ENCODE results near the gene CFAP47.
"Not testable (repeated sequence)": the region's sequence is repeated elsewhere in the genome, so short reads cannot be mapped to it uniquely, and the experiment has no call there.

Gene CFAP47, protein sequence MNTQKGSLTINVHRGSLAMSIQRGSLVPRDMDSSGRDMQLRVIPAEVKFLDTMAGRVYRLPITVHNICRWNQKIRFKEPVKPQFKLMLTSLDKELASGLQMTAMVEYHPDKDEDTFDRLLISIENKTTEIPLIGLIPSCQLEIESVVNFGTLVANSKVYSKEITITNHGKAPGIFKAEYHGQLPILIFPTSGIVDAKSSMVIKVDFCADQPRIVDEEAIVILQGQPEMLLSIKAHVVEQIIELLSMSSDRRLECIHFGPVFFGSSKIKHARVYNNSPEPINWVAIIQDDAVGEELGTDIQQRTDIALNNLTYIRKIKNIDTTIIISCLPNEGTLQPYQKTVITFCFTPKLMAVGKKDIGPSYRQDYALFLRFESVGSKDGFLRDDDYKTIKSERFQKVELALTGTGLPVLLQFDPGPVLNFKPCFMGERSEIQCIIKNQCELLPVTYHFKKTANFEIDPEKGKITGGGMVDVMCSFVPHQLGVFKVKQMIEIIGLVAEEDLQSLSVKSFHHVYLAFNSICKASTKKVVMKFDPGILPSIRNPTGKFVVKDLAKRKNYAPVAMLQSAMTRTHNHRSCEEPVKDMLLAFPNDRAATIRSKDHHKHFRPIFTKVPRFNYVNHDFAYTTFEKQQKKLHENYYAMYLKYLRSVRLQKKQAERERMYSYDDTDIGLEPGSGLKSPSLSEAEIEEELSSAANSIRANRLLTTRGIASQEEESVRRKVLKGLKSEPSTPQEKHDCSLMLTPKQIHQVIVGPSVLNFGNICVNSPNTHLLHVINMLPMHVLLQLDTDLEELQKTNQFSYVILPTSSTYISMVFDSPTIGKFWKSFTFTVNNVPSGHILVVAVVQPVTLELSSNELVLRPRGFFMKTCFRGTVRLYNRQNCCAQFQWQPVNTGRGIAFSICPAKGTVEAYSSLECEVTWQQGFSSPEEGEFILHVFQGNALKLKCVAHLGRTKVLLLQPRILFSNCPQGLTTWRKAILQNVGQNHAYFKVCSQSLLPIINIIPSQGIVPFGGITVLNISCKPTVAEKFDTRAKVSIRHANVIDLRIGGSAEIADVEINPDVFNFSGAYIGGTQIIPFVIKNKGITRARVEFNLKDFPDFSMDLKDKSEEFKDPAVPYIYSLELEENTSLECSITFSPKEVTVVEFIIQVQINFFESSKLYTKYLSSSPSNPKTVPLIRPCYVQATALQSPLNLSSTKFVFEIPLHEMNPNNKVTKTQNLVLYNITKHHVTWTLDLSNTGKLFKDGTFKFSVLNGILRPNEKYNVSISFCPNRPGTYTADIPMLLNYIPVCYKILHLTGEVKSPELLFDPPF (N-terminal part only)

DNA sequence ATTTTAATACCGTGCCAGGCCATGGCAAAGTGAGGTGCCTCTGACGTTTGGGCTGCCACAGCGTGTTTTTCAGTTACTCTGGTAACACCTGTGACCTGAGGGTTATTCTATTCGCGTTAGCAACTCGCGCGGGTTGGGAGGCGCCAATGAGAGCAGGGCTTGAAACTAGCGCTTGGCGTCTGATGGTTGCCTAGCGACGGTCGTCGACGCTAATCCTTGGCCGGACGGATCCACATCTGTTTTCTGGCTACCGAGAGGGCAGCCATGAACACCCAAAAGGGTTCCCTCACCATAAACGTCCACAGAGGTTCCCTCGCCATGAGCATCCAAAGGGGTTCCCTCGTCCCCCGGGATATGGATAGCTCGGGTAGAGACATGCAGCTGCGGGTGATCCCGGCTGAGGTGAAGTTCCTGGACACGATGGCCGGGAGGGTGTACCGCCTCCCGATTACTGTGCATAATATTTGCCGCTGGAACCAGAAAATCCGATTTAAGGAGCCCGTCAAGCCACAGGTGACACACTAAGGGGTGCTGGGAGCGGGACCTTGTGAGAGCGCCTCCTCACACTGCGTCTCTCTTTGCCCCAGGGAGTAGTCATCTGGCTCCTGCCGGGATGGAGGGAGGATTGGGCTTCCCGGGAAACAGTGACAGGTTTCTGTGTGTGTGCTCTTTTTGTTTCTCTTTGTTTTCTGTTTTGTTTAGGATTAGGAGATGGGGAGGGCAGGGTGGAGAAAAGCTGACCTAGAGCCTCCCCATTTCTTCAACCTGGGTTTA, at the start of gene CFAP47:
Gene CFAP47 (plus strand): TSS at position 199 of the 774 bp plus-strand sequence. CDS start 66 bp downstream, at position 265.
- in situ Hi-C loops (cut with MboI; ENCODE audit: low sequenced_read_pairs): no loop called here

DNA sequence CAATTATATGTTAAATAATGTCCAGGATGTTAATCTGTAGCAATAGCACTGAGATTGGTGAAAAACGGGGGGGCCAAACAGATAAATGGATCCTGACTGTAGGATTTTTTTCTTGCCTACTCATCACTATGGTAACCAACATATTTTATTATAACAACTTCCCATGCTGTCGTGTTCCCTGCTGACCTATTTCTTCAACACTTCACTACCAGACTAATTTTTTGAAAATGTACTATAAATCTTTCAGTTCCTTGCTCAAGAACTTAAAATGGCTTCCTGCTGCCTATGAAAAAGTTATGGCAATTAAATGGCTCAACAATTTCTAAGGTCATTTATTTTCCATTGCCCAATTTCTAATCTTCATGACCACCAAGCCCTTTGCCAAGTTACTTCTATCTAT, 38.9 kb upstream of the CFAP47 start:
- in situ Hi-C loops (cut with MboI; ENCODE audit: low sequenced_read_pairs): no loop called here

DNA sequence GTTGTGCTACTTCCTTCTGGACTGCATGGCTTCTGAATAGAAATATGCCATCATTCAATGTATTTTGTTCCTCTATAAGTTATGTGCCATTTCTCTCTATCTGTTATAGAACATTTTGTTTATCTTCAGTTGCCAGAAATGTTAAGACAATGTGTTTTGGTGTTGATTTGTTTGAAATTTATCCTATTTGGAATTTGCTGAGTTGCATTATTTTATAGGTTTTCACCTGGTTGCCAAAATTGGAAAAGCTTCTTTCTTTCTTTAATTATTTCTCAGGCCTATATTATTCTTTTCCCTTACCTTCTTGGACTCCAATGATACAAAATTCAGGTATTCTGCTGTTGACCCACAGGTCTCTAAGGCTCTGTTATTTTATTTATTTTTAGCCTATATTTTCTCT, 33.4 kb upstream of the CFAP47 start:
- in situ Hi-C loops (cut with MboI; ENCODE audit: low sequenced_read_pairs): no loop called here

DNA sequence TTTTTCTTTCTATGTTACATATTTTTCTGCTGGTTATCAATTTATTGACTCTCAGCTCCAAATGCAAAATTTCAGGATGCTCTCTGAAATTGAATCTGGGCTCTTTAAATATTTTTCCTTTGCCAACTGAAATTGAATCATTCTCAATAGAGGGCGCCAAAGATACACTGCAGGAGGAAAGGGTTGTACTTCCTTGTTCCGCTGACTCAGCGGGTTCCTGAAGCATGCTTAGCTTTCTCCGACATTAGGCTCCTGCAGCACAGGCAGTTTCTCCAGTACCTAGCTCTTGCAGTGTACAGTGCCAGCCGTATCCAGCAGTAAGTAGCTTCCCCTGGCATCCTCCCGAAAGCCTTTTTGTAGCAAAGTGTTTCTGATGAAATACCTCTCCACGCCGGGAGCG, 28.8 kb upstream of the CFAP47 start:
- in situ Hi-C loops (cut with MboI; ENCODE audit: low sequenced_read_pairs): no loop called here

DNA sequence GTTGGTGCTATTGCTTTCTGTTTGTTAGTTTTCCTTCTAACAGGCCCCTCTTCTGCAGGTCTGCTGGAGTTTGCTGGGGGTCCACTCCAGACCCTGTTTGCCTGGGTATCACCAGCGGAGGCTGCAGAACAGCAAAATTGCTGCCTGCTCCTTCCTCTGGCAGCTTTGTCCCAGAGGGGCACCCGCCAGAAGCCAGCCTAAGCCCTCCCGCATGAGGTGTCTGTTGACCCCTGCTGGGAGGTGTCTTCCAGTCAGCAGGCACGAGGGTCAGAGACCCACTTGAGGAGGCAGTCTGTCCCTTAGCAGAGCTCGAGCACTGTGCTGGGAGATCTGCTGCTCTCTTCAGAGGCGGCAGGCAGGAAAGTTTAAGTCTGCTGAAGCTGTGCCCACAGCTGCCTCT, 67.3 kb downstream of the CFAP47 start:
- in situ Hi-C loops (cut with MboI; ENCODE audit: low sequenced_read_pairs): not testable (repeated sequence)

DNA sequence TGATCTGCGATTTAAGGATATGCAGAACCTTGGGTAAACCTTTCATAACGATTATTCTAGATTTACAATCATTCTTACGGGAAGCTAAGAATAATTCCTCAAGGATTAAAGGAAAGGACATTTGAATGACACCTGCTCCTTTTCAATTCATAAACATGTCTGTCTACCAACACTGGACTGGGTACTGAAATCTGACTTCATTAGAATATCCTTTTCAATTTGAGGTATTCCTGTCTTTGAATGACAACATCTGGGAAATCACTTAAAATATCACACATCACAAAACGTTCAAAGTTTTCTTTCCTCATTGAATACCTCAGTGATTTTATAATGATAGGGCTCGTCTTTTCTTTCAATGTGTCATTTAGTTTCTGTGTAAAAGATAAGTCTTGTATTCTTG, 87.7 kb downstream of the CFAP47 start:
- in situ Hi-C loops (cut with MboI; ENCODE audit: low sequenced_read_pairs): no loop called here

DNA sequence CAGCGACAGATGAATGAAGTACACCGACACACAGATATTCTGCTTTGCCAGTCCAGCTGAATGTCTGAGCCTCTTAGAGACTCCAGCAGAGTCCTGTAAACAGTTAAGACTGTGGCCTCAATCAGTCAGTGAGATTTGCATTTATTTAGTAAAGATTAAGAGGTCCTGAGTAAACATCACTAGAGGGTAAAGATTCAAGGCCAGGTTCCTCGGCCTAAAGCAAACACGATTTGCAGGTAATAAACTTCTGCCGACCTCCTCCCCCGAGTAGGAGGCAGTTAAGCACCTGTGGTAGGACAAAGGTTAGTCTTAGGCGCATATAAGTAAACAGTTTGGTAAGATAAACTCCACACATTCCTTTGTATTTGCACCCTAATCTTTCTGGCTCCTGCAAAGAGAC, 99.6 kb downstream of the CFAP47 start:
- in situ Hi-C loops (cut with MboI; ENCODE audit: low sequenced_read_pairs): no loop called here

DNA sequence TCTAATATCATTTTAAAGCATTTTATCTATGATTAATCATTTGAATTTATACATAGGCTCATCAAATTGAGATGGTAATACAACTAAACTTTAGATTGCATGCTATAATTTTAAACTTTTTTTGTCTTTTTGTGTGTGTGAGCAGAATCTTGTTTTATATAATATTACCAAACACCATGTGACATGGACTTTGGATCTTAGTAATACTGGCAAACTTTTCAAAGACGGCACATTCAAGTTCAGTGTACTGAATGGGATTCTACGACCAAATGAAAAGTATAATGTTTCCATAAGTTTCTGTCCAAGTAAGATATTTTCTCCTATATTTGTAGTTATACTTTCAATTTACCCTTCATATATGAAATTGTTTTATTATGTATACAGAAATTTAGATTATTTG, 116.0 kb downstream of the CFAP47 start:
- in situ Hi-C loops (cut with MboI; ENCODE audit: low sequenced_read_pairs): no loop called here

DNA sequence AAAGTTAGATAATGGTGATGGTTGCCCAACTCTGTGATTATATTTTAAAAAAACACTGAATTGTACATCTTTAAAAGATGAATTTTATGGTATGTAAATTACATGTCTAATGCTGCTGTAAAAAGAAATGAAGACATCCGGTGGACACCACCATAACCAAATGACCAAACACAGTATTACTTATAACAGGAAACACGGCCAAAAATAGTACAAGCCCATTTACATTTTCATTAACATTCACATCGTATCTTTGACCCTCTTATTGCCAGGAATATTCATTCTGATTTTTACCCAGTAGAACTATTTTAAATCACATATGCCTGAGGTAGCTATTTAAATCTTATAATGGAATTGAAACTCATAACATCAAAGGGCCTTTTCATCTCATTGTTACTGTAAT, 143.2 kb downstream of the CFAP47 start:
- in situ Hi-C loops (cut with MboI; ENCODE audit: low sequenced_read_pairs): no loop called here

DNA sequence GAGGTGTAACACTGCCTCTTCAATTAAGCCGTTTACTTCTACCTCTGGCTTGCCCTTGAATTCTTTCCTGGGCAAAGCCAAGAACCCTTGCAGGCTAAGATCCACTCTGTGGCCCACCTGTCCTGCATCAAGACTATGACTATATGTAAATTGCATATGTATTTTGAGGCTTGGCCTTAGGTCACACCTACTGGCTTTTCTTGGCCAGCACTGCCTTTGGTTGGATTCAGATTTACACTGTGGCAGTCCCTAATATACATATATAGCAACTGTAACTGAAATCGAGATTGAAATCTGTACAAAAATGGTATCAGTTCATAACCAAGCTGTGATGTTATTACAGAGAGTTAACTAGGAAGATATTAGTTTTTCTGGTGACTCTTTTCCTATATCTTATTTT, 151.5 kb downstream of the CFAP47 start:
- in situ Hi-C loops (cut with MboI; ENCODE audit: low sequenced_read_pairs): no loop called here

DNA sequence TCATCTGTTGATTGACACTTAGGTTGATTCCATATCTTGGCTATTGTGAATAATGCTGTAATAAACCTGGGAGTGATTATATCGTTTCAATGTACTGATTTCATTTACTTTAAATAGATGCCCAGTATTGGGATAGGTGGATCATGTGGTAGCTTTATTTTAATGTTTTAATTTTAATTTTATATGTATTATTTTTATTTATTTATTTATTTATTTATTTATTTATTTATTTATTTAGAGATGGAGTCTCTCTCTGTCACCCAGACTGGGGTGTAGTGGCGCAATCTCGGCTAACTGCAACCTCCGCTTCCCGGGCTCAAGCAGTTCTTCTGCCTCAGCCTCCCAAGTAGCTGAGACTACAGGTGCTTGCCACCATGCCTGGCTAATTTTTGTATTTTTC, 155.5 kb downstream of the CFAP47 start:
- in situ Hi-C loops (cut with MboI; ENCODE audit: low sequenced_read_pairs): not testable (repeated sequence)

DNA sequence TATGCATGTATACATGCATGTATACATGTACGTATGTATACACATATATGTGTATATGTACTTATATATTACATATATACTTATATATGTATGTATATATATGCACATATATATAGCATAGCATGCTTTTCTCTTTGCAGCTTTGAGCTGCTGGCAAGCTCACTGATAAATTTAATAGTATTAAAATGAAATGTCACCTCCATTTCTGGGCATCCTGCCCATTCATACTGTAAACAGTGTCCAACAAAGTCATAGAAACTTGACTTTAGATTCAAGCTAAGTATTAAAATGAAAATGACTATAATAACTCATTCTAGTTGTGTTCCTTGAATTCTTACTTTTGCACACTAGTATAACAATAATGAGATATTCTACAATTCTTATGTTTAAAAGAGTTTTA, 163.7 kb downstream of the CFAP47 start:
- in situ Hi-C loops (cut with MboI; ENCODE audit: low sequenced_read_pairs): no loop called here

DNA sequence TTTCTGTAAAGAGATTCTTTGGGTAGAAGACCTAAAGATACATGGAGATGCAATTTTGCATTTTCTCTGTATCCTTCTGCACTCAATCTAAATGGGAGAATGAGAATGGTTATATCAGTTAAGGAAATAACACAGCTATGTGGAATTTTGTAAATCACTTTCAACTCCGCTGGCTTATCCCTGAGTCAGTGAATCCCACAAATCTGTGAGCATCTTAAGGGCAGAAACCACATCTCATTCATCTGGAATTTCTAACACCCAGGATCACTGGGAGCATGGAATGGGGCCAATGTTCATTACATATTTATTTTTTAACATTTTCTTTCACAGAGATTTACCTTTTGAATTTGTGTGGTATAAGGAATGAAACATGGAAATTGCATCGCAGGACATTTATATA, 167.8 kb downstream of the CFAP47 start:
- in situ Hi-C loops (cut with MboI; ENCODE audit: low sequenced_read_pairs): no loop called here

DNA sequence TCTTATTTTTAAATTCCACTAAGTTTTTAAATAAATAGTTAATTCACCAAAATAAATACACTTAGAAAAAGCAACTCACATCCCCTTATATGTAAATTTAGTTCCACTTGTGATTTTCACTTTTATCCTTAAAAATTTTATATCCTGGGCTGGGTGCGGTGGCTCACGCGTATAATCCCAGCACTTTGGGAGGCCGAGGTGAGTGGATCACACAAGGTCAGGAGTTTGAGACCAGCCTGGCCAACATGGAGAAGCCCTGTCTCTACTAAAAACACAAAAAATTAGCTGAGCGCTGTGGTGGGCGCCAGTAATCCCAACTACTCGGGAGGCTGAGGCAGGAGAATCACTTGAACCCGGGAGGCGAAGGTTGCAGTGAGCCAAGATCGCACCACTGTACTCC, 169.4 kb downstream of the CFAP47 start:
- in situ Hi-C loops (cut with MboI; ENCODE audit: low sequenced_read_pairs): not testable (repeated sequence)

DNA sequence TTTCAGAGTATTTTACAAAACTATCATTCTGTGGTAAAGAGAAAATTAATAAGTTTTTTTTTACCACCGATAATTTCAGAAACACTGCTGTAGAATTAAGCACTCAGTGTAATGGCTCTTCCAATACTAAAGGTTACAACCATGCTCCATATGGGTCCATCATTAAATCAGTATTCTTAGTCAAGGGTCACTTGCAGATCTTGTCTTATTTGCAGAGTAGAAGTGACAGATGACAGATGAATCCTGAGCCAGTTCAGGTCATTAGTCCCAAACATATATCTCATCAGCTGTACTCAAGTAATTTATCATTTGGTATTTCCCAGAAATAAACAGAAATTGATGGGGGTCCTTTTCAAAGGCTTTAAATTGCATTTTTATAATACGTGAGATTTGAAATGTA, 182.9 kb downstream of the CFAP47 start:
- in situ Hi-C loops (cut with MboI; ENCODE audit: low sequenced_read_pairs): no loop called here

DNA sequence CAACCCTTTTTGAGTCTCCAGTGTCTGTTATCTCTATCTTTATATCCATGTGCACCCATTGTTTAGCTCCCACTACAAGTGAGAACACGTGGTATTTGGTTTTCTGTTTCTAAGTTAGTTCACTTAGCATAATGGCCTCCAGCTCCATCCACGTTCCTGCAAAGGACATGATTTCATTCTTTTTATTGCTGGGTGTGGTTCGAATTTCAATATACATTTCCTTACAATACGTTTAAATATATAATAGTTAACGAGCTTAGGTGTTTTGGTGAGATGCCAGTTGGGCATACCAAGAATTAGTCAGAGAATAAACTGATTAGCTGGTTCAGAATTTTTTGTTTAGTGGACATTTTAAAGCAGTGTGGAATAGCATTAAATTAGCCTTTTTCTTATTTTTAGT, 196.7 kb downstream of the CFAP47 start:
- in situ Hi-C loops (cut with MboI; ENCODE audit: low sequenced_read_pairs): no loop called here

DNA sequence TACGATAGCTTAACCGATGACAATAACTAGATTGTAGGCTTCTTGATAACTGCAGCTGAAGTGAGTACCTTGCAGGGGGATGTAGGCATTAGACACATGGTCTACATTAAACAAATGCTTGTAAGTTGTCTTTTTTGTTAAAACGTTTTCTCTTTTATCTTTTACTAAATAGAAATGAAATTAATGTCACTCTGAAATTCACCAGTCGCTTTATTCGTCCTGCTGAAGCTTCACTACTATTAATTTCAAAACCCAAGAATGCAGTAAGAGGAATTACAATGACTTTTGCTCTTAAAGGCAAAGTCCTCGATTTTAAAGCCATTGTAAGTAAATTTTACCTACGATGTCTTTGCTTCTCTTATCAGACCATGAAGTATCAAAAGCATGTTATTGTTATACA, 239.7 kb downstream of the CFAP47 start:
- in situ Hi-C loops (cut with MboI; ENCODE audit: low sequenced_read_pairs): no loop called here

DNA sequence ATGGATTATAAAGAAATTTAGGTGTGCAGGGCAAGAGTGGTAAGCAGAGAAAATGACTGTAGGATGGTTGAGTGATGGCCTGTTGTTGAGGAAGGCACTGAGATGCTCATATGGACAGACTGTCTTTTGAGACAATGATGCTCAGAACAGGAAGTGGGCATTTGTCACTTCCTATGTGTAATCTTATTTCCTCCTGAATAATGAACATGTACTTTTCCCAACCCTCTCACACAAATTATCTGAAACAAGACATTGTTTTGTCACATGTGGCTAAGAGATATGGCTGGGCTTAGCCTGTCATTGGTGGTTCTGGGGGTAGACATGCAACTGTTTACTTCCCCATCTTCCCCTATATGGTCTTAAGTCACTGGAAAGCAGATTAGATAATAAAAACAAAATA, 240.5 kb downstream of the CFAP47 start:
- in situ Hi-C loops (cut with MboI; ENCODE audit: low sequenced_read_pairs): no loop called here

DNA sequence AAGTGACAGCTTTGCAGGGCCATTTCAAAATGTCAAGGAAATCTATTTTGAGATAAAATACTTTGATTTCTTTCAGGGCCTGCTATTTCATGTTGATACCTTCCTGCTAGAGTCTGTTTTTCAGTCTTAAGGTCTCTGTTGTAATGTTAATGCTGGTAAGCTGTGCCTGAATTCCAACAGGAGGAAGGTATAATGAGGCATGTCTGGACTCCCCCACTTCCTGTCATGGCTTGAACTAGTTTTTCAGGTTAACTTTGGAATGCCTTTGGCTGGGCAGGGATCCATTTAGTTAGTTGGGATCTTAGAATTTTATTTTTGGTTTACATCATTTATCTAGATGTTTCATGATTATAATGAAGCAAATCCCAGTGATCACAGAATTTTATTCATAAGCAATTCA, 279.0 kb downstream of the CFAP47 start:
- in situ Hi-C loops (cut with MboI; ENCODE audit: low sequenced_read_pairs): no loop called here

DNA sequence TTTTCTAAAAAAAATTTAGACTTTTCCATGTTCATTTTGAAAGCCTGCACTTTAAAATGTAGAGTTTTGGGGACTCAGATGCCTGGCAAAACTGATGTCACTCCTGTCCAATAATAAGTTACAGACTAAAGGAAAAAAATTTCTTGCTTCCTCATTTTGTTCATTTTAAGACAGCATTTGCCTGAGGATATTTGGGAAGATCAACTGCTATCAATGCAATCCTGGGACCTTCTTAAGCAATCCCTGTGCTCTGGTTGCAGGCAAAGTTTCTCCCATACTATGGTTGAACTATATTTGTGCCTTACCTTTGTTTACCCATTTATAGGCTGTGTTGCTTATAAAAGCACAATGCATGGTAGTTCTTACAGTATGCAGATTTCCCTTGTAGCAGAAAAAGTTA, 280.4 kb downstream of the CFAP47 start:
- in situ Hi-C loops (cut with MboI; ENCODE audit: low sequenced_read_pairs): no loop called here
